ENCODE data around the gene HIC2.
"Not testable (repeated sequence)": the region's sequence is repeated elsewhere in the genome, so short reads cannot be mapped to it uniquely, and the experiment has no call there.

HIC2 gene

DNA sequence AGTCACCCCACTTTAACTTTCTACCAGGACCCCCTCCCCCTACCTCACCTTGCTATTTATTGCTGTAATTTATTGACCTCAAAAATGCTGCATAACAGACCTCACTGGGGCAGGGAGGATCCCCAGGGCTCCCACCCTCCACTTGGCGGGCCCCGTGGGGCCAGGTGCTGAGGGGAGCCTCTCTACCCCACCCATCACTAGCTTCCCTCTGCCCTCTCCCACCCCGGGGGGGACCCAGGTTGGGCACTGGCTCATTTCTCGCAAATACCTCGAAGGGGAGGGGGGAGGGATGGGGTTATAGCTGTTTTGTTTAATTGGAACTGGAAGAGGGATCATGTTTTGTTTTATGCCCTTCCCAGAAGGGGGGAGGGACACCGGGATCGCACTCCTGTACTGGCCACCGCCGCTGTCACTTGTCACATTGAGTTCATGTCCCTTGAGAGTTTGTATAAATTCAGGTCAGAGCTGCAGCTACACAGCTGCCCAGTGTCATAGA lies 33.7 kb downstream of the HIC2 start:
- DNase-seq: no peak

DNA sequence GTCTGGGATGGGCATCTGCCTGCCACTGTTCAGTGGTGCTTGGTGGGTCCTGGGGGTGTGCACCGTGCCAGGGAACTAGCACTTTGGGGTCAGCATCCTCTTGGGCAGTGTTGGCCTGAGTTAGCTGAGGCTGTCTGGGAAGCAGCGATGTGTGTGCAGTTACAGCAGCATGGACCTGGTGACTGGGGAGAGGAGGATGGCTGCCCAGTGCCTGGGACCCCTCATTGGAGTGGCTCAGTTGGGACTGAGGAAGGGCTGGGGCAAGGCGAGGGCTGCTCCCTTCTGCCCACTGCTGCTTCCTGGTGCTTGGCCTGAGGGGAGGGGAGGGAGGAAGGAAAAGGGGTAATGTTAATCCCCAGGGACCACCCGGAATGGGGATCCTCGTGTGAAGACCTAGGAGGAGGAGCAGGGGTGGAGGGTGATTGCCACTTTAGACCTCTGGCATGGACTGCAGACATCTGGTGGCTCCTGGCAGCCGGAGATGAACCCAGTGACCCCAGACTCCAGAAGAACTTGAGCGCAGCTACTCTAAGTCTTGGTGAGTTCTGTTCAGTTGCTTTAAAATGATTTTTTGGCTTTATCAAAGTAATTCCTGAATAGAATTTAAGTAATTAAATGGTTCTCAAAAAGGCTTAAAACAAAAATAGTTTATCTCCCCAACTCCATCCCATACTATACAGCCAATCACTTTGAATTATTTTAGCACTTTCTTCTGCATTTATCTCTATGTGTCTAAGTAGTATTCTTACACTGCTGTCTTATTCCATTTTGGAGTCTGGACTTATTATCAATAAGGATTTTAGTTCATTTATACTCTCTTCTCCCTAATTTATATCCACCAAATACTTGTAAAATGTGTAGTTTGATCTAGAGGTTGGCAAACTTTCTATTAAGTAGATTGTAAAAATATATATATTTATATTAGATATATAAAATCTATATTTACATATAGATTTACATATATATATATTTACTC lies 34.7 kb downstream of the HIC2 start:
- DNase-seq: no peak

DNA sequence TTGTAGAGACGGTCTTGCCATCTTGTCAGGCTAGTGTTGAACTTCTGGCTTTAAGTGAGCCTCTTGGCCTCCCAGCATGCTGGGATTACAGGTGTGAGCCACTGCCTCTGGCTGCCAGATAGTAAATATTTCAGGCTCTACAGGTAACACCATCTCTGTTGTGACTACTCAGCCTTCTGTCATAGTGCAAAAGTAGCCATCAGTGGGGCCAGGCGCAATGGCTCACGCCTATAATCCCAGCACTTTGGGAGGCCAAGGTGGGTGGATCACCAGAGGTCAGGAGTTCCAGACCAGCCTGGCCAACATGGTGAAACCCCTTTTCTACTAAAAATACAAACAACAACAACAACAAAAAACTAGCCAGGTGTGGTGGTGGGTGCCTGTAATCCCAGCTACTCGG lies 35.5 kb downstream of the HIC2 start:
- not testable (repeated sequence) for DNase-seq

DNA sequence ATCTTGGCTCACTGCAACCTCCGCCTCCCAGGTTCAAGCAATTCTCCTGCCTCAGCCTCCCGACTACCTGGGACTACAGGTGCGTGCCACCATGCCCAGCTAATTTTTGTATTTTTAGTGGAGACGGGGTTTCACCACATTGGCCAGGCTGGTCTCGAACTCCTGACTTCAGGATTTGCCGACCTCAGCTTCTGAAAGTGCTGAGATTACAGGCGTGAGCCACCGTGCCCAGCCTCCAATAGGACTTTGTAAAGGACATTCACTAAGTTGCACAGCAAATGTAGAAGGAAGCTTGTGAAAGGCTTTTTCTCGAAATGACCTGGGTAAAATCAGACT lies 37.8 kb downstream of the HIC2 start:
- DNase-seq: not testable (repeated sequence)

DNA sequence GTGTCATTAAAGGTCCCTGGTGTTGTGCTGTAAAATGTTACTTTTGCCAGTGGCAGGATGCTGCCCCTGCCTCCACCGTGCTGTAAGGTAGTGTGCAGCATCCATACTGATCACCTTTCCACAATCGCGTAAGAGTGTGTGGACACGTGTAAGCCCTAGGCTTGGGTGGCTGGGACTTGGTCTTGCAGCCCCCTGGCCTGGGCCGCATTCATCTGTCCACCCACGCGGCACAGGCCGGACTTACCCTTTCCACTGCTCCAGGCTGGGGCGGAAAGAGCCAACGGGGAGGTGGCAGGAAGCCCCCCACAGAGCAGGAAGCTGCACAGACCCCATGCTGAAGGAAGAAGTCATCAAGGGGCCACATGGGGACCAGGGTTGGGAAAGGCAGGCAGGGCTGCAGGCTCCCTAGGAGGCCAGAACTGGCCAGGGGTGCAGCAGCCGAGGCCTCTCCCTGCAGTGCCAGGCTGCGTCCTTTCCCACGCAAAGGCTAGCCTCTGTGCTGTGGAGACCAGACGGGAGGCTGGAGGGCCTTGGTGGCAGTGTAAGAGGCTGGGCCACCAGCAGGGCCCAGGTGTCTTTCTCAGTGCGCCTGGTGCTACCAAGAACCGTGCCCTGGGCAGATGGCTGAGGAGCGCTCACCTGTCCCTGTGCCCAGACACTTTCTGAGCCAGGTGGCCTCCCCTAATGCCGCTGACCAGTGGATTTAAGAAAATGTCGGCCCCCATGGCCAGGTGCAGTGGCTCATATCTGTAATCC lies 38.3 kb downstream of the HIC2 start:
- DNase-seq: no peak

DNA sequence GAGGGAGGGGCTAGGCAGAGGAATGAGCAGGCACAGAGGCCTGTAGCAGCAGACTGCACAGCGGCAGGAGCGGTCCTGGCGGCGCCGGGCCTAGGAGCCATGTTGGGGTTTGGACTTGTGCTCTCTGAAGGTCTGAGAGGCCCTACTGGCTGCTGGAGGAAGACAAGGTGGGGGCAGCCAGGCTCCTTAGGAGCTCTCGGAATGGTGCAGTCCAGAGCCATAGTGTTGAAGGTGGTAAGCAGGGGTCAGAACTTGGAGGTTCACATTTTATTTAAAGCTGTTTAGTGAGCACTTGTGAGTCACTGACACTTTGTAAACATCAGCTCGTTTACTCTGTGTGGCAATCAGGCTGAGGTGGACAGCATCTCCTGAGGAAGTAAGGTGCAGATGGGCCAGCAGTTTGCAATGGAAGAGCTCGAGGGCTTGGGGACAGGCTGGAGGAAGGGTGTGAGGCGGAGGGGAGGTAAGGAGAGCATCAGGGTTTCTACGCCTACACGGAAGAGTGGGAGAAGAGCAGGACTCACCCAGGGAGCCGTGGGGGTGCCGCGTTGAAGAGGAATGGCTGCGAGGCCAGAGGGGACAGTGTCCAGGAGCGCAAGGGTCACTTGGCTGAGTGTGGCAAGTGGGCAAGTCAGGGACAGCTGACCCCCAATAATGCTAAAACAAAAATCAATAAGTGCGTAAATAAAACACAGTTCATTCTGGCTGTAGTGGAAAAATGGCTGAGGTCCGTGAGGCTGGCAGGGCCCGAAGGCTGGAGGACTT lies 40.0 kb downstream of the HIC2 start:
- no peak for DNase-seq

DNA sequence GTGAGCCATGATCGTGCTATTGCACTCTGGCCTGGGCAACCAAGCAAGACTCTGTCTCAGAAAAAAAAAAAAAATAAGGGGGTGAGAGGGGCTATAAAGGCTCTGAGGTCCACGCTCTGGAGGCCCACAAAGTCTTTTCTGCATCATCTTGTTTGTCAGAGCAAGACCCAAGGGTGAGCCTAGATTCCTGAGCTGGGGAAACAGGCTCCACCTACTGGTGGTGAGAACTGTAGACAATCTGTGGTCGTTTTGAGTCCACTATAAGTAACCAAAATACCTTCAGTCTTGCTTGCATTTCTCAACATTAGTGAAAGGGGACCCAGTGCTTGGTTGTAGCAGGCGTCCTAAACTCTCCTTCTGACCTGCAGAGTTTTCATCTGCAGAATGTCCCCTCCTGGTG lies 45.5 kb downstream of the HIC2 start:
- not testable (repeated sequence) for DNase-seq

DNA sequence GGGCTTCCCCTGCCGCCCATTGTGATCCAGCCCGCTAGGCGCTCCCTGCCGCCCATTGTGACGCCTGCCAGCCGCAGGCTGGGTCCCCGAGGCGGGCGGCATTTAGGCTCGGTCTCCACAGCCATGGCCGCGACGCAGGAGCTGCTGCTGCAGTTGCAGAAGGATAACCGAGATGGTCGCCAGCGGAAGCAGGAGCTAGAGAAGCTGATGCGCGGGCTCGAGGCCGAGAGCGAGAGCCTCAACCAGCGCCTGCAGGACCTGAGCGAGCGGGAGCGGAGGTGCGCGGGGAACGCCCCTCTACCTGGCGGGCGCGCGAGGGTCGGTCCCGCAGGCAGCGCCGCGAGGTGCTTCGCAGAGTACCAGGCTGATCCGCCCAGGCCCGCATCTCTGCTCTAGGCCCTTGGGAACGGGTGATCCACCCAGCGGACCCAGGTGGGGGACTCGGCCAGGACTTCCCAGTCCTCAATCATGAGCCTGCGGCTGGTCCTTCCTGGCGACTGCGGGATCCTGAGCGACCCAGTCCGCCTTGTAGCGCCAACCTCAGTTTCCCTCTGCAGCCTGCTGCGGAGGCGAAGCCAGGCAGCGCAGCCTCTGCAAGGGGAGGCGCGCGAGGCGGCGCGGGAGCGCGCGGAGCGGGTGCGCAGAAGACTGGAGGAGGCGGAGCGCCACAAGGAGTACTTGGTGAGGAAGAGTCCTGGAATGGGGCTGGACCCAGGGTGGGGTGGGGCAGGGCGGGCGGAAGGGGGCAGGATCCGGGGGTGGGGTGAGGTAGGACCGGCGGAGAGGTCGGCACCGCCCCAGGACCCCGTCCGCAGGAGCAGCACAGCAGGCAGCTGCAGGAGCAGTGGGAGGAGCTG lies 50.4 kb downstream of the HIC2 start, which contains the start of gene TMEM191C:
Gene TMEM191C (plus strand): TSS at position 51 of the 857 bp plus-strand sequence. CDS start 73 bp downstream, at position 124.
- not testable (repeated sequence) for DNase-seq

DNA sequence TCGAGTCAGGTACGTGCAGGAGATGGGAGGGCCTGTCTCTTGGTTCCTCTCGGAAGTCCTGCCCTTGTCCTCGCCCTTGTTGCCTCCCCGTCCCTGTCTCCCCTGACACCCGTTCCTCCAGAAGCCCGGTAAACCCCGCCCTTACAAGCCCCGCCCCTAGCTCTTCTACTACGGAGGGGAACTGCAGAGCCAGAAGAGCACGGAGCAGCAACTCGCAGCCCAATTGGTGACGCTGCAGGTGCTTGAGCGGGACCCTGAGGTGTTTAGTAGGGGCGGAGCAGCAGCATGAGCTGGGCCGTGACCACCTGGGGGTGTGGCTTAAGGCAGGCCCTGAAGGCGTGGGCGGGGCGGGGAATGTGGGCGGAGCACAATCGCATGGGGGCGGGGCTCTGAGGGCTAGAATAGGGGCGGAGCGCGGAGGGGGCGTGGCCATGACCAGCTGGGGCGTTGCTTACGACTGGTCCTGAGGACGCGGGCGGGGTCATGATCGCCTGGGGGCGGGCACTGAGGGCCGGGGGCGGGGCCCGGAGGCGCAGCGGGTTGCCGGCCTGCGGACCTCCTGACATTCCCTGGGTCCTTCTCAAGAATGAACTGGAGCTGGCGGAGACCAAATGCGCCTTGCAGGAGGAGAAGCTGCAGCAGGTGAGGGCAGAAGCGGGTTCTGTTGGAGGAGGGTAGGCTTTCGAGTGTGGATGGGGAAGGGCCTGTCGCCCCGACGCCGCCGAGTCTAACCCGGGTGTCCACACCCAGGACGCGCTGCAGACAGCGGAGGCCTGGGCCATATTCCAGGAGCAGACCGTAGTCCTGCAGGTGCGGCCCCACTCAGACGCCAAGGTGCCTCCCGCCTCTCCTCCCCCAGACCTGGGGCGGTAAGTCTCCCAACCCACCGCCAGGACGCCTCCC lies 51.3 kb downstream of the HIC2 start:
- peak; percentile 60 for DNase-seq

DNA sequence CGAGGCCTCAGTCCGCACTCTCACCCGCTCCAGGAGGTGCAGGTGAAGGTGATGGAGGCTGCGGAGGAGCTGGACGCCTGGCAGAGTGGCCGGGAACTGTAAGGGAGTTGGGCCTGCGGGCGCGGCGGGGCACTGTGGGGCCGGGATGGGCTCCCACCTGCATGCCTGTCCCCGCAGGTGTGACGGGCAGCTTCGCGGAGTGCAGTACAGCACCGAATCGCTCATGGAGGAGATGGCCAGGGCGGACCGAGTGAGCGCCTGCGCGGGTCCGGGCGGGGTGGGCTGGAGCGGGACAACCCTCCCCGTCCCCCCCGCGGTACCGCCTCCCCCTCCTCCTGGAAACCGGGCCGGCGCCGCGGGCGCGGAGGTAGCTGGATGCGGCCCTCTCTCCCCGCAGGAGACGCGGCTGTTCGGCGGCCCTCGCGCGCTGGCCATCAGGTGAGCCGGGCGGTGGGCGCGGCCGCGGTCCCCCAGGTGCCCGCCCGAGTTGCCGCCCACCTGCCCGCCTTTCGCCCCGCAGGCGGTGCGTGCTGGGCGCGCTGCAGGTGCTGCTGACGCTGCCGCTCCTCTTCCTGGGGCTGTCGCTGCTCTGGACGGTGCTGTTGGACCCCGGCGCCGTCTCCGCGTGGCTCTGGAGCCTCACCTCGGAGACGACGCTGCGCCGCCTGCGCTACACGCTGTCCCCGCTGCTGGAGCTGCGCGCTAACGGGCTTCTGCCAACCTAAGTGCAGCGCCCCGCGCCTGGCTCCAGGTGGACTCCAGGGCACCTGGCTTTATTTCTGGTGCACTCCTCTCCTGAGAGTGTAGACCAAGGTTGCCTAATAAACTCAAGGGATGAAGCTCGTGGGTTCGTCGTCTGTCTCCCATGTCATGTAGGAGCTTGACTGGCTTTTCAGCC lies 52.2 kb downstream of the HIC2 start:
- not testable (repeated sequence) for DNase-seq

DNA sequence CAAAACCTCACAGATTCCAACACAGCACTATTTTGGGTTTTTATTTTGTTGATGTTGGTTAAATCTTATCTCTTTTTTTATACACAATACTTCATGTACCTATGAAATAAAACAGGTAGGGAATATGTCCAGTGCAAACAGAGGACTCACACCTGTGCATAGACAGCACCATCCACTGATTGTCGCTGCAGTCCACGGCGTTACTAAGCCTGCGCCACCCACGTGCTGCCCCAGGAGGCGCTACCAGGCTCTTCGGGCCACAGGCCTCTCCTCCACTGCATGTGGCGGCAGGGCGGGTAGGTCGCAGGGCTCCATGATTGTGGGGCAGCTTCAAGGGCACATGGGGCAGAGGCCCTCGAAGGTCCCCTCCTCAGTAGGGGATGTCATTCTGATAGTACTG lies 55.8 kb downstream of the HIC2 start:
- DNase-seq: not testable (repeated sequence)

DNA sequence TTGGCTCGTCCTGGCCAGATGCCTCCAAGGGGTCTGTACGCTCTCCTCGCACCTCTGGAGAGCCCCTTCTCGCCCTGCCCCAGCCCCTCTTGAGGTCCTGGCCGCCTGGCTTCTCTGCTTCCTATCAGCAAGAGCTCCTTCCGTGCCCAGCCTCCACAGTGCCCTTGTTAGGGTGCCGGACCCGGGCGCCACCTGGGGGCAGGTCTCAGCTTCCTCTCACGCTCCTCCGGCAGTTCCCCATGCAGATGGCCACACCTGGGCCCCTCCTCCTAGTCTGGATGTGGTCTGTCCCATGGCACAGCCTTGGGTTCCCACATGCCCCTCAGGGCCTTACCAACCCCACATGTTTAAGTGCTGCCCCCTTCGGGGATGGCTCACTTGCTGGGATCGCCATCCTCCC lies 56.5 kb downstream of the HIC2 start:
- not testable (repeated sequence) for DNase-seq

DNA sequence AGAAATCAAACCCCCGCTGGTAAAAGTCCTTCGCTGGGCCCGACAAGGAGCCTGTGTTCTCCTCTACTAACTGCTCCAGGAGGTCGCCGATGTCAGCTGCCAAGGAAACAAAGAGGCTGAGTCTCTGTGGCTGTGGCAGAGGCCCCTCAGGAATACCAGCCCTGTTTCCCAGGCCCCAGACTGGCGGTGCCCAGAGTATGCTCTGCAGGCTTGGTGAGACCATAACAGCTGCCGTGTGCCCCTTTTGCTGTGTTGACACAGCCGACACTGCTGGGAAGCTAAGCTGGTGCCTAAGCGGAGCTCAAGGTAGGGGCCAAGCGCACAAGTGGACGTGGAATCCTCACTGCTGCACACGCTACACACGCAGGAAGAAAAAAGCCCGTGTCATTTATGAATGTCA lies 66.9 kb downstream of the HIC2 start:
- not testable (repeated sequence) for DNase-seq

DNA sequence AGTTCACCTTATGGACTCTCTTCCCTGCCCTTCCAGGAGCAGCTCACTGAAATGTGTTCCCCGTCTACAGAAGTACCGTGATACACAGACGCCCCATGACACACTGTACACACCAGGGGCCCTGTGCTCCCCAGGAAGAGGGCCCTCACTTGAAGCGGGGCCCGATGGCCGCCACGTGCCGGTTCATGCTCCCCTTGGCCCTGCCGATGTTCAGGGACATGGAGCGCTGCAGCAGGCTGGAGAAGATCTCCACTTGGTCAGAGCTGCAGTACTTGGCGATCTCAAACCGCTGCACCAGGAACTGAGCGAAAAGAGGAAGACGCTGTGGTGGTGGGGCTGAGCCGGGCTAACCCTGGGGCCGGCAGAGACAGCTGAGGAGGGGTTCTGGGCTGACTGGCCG lies 70.6 kb downstream of the HIC2 start:
- DNase-seq: not testable (repeated sequence)

DNA sequence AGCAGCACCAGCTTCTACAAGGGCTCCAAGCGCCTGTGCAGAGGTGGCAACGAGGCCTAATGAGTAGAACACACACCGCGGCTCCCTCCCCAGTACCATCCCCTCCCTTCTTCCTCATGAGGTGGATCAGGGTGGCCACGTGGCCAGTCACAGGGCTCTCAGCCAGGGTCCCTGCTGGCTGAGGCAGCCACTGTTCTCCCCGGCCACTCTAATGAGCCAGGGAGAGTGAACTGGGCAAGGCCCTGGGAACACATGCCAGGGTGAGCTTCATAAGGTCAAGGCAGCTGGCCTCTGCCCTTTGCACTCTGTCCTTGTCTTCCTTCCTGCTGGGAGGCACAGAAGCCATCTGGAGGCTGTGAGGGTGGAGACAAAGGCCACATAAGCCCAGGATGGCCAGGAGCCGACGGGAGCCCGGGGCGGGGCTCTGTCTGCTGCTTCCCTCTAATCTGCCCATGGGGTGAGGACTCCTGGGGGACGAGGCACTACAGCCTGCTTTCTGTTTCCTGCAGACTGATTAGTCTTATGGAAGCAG lies 72.0 kb downstream of the HIC2 start:
- not testable (repeated sequence) for DNase-seq

DNA sequence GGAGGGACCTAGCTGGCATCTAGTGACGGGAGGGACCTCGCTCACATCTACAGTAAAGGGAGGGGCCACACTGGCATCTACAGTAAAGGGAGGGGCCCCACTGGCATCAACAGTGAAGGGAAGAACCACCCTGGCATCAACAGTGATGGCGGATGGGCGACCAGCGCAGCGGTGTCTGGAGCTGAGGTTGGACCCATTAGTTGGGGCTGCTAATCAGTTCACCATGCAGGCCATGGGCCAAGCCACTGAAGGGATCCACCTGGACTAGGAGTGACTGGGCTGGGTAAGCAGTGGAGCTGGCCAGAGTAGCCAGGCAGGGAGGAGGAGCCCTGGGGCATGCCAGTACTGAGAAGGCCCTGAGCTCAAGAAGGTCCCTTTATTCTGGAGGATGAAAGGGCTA lies 73.4 kb downstream of the HIC2 start:
- not testable (repeated sequence) for DNase-seq

DNA sequence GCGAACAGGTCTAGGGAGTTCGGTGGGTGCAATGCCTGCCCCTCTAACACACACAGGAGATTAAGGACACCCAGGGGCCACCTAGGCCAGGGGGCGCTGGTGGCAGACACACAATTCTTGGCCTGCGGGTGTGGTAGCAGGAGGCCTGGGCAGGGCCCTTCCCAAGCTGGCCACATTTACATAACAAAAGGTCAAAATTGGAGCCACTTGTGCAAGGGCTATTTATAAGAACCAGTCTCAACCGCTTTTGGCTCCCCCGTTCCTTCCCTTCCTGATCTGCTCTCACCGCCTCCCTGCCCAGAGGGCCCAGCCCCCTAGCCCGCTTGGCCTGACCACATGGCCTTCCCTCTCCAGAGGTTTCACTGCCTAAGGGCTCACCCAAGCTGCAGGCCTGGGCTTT lies 75.1 kb downstream of the HIC2 start:
- DNase-seq: not testable (repeated sequence)

DNA sequence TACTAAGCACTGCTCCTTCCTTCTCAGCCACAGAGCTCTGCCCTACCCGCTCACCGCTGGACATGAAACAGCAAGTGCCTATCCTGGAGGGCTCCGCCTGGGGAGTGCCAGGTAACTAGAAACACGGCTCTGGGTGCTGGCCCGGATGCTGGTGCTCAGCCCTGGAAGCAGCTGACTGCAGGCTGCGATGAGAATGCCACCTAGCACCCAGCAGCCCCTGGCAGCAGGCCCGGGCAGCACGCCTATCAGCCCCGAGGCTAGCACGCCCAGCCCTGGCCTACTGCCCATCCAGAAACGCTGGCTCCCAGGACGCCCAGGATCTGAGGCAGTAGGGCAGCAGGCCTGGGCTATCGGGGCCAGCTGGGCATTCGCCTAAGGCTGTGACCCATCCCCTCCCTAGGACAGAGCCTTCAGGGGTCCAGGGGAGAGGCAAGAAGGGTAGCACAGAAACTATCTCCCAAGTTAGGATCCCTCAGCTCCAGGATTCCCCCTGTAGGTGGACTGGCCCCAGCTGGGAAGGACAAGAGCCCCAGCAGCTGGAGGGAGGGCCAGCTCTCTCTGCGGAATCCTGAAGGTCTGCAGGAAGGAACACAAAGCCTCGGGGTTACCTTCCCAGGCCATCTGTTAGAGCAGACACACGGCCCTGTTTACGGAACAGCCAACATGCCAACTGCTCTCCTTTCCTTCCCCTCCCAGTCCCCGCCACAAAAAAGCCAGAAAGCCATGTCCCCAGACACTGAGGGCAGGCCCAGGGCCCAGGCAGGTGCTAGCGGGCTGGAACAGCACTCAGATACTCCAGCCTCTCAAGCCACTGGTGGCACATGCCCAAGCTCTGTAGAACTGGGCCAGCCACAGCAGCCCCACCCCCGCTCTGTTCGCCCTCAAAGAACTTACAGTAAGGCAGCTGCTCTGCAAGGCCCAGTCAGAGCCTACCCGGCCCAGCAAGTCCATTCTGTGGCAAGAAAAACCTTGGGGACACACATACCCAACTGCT lies 76.9 kb downstream of the HIC2 start:
- not testable (repeated sequence) for DNase-seq
